Loucy (cell line): ENCODE measurements around the gene SPRYD7.

ENCODE experiments used
- H2AFZ ChIP-seq: fragments of 200-600 bp; sonication (generic); 2 replicates; pipeline ENCODE4 v1.6.0; 2016; ENCODE audit warnings: antibody characterized with exemption, mild to moderate bottlenecking, low read length, moderate library complexity
- H3F3A ChIP-seq: fragments of 200-600 bp; 2 replicates; pipeline ENCODE4 v1.6.0; 2016; ENCODE audit warnings: antibody characterized with exemption, low read depth, mild to moderate bottlenecking
- H3K27me3 ChIP-seq: fragments of 200-600 bp; sonication (generic); 2 replicates; pipeline ENCODE4 v1.6.1; 2014; ENCODE audit warnings: low read length, mild to moderate bottlenecking; ENCODE audit not compliant: insufficient read depth, poor library complexity, severe bottlenecking
- H3K36me3 ChIP-seq: fragments of 200-600 bp; sonication (generic); 2 replicates; pipeline ENCODE4 v1.6.1; 2016; ENCODE audit warnings: low read length; ENCODE audit not compliant: insufficient read depth
- H3K4me1 ChIP-seq: fragments of 200-600 bp; sonication (generic); 2 replicates; pipeline ENCODE4 v1.5.1; 2014; ENCODE audit warnings: low read length, mild to moderate bottlenecking; ENCODE audit not compliant: insufficient read depth, poor library complexity, severe bottlenecking
- H3K4me2 ChIP-seq: fragments of 200-600 bp; sonication (generic); 2 replicates; pipeline ENCODE4 v1.6.0; 2014; ENCODE audit warnings: antibody characterized with exemption, low read length, low read depth, mild to moderate bottlenecking; ENCODE audit not compliant: poor library complexity, severe bottlenecking
- H3K4me3 ChIP-seq: fragments of 200-600 bp; sonication (generic); 2 replicates; pipeline ENCODE4 v1.5.1; 2014; ENCODE audit warnings: low read length, mild to moderate bottlenecking, mixed read lengths; ENCODE audit not compliant: poor library complexity, severe bottlenecking
- H3K79me2 ChIP-seq: fragments of 200-600 bp; sonication (generic); 2 replicates; pipeline ENCODE4 v1.6.1; 2014; ENCODE audit warnings: low read length; ENCODE audit not compliant: insufficient read depth
- H3K9ac ChIP-seq: fragments of 200-600 bp; sonication (generic); 2 replicates; pipeline ENCODE4 v1.6.0; 2014; ENCODE audit warnings: mild to moderate bottlenecking, low read depth, low read length, moderate library complexity; ENCODE audit not compliant: poor library complexity, severe bottlenecking
- H3K9me2 ChIP-seq: fragments of 200-600 bp; sonication (generic); replicated peaks from 2 replicates; pipeline ENCODE4 v1.6.1; 2016; ENCODE audit warnings: low read depth, low read length, mixed read lengths
- H3K9me3 ChIP-seq: fragments of 200-600 bp; sonication (generic); 2 replicates; pipeline ENCODE4 v1.6.1; 2014; ENCODE audit warnings: mild to moderate bottlenecking, antibody characterized with exemption, low read length, low read depth; ENCODE audit not compliant: insufficient read depth
- H4K20me1 ChIP-seq: fragments of 200-600 bp; sonication (generic); 2 replicates; pipeline ENCODE4 v1.6.0; 2014; ENCODE audit warnings: antibody characterized with exemption, low read length, mild to moderate bottlenecking; ENCODE audit not compliant: insufficient read depth, poor library complexity, severe bottlenecking
- EZH2phosphoT487 ChIP-seq: fragments of 200-600 bp; IDR thresholded peaks from 2 replicates; pipeline ENCODE4 v1.6.1; 2018; ENCODE audit warnings: antibody characterized with exemption, mild to moderate bottlenecking, moderate library complexity, borderline replicate concordance
- TF ChIP-seq, protein P1 (sequence below): fragments of 200-600 bp; sonication (generic); conservative IDR thresholded peaks from 2 replicates; pipeline ENCODE4 v1.5.1; 2014; ENCODE audit warnings: mild to moderate bottlenecking, antibody characterized with exemption, low read length

SPRYD7 gene

DNA sequence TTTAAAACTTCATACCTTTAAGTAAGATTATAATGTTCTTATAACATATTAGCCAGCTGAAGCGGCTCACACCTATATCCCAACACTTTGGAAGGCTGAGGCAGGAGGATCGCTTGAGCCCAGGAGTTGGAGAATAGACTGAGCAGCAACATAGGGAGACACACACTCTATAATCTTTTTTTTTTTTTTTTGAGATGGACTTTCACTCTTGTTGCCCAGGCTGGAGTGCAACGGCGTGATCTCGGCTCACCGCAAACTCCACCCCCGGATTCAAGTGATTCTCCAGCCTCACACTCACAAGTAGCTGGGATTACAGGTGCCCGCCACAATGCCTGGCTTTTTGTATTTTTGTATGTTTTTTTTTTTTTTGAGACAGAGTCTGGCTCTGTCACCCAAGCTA, 37.3 kb downstream of the SPRYD7 start:
- TF ChIP-seq, protein P1, sequence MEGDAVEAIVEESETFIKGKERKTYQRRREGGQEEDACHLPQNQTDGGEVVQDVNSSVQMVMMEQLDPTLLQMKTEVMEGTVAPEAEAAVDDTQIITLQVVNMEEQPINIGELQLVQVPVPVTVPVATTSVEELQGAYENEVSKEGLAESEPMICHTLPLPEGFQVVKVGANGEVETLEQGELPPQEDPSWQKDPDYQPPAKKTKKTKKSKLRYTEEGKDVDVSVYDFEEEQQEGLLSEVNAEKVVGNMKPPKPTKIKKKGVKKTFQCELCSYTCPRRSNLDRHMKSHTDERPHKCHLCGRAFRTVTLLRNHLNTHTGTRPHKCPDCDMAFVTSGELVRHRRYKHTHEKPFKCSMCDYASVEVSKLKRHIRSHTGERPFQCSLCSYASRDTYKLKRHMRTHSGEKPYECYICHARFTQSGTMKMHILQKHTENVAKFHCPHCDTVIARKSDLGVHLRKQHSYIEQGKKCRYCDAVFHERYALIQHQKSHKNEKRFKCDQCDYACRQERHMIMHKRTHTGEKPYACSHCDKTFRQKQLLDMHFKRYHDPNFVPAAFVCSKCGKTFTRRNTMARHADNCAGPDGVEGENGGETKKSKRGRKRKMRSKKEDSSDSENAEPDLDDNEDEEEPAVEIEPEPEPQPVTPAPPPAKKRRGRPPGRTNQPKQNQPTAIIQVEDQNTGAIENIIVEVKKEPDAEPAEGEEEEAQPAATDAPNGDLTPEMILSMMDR, result no peak
- no peak for TF ChIP-seq EZH2phosphoT487
- Histone ChIP-seq H3K36me3 (no peaks in the 10 kb centered on the region), H3K4me2 (no peak overlapping the region), H3K27me3 (no peaks in the 10 kb centered on the region), H3K9me3 (no peaks in the 10 kb centered on the region), H3F3A (no peaks in the 10 kb centered on the region), H3K4me3 (no peak overlapping the region), H4K20me1 (no peaks in the 10 kb centered on the region), H3K9ac (no peak overlapping the region), H2AFZ (no peak overlapping the region), H3K9me2 (no peaks in the 10 kb centered on the region), H3K79me2 (no peaks in the 10 kb centered on the region), H3K4me1 (no peaks in the 10 kb centered on the region)

DNA sequence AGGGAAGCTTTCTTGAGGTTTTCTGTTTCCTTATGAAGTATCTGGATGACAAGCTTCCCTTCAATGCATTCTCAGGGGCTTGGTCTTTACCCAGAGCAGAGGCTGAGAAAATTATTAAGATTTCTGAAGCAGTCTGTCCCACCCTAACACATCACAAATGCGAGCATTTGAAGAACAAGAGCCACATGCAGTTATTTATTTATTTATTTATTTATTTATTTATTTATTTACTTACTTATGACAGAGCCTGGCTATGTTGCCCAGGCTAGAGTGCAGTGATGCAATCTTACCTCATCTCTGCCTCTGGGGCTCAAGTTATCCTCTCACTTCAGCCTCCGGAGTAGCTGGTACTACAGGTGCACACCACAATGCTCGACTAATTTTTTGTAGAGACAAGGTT, 38.4 kb downstream of the SPRYD7 start:
- Histone ChIP-seq H4K20me1 (no peaks in the 10 kb centered on the region), H3F3A (no peaks in the 10 kb centered on the region), H3K9ac (no peak overlapping the region), H3K4me1 (no peaks in the 10 kb centered on the region), H3K4me2 (no peak overlapping the region), H3K4me3 (no peak overlapping the region), H3K9me2 (no peaks in the 10 kb centered on the region), H2AFZ (no peak overlapping the region), H3K79me2 (no peaks in the 10 kb centered on the region), H3K36me3 (no peaks in the 10 kb centered on the region), H3K27me3 (no peaks in the 10 kb centered on the region), H3K9me3 (no peaks in the 10 kb centered on the region)
- no peak for TF ChIP-seq EZH2phosphoT487
- TF ChIP-seq, protein P1, result no peak

DNA sequence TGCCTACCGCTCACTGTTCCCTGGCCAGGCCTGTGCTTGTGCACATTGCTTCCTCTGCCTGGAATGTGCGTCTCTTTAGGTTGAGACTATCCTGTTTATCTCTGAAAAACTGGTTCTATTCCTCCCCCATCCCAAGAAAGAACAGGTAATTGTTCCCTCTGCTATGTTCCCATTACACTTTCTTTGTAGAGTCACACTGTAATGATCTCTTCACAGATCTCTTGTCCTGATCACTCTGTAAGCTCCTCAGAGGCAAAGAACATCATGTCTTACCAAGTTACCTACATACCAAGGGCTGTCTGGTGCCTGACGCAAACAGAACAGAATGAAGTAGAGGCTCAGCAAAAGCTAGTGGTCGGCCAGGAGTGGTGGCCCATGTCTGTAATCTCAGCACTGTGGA, 40.3 kb downstream of the SPRYD7 start:
- Histone ChIP-seq H3K9me3 (no peaks in the 10 kb centered on the region), H3F3A (no peaks in the 10 kb centered on the region), H3K36me3 (no peaks in the 10 kb centered on the region), H3K9me2 (no peaks in the 10 kb centered on the region), H3K4me1 (no peaks in the 10 kb centered on the region), H3K4me2 (no peak overlapping the region), H3K27me3 (no peaks in the 10 kb centered on the region), H3K79me2 (no peaks in the 10 kb centered on the region), H2AFZ (no peak overlapping the region), H4K20me1 (no peaks in the 10 kb centered on the region), H3K9ac (no peak overlapping the region), H3K4me3 (no peak overlapping the region)
- TF ChIP-seq EZH2phosphoT487, result no peak
- TF ChIP-seq, protein P1, result no peak
